GM19240 (cell line): ENCODE data around the gene ADSS2.
"Not testable (repeated sequence)": the region's sequence is repeated elsewhere in the genome, so short reads cannot be mapped to it uniquely, and the experiment has no call there.

Experiments used
- DNase-seq: peaks from one replicate; pipeline ENCODE4 v3.0.0; 2011; ENCODE audit warnings: low spot score; ENCODE audit not compliant: insufficient read length

The ADSS2 gene

DNA sequence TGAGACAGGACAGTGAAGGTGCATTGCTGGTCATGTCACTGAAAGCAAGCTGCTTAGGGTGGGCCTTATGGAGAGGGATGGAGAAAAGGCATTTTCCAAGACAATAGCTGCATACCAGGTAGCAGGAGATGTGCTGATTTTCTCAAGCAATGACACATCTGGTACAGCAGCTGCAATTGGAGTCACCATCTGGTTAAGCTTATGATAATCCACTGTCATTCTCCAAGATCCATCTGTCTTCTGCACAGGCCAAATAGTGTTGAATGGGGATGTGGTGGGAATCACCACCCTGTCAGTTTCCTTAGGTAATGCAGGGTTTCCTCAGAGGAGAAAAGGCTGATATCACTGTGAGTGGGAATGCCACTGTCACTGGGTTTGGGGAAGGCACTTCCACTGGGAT, 54.6 kb downstream of the ADSS2 start:
- no peak for DNase-seq

GRCh38 chr1:244395965-244396364, 55.7 kb downstream of the ADSS2 start:
- no peak for DNase-seq

DNA sequence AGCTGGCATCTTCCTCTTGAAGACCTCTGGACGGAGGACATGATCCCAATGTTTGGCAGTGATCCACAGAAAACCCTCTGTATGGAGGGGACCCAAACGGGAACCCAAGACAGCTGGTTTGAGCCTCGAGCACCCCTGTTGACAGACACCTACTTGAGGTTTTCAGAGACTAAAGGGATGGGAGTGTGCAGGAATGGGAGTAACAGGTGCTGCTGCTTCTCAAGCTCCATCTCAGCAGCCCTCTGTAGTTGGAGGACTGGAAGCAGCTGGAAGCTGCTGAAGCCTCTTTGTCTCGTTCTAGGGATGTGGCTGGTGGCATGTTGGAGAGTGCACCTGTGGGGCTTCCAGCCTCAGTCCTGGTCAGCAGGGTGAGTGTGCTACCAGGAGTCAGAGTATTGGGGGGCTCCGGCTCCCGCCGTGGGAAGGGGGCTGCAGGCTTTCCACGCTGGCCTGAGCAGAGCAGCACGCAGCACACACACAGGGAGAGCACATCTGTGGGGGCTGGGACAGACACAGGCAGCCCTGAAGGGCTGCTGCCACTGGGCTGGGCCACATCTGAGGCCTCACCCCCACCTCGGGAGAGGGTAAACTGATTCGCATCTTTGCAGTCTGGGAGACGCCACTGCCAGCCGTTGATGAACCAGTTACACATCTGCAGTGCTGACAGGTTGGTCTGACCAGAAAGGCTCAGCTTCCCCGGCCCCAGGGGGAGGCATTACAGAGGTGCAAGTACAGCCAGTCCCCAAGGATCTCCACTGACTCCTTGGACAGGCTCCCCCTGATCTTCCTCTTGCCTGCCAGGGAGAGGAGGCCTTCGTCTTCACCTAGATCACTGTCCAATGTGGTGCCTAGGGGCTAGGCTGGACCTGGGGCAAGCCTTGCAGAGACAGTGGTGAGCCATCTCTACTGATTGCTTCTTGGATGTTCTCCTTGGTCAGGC, 56.6 kb downstream of the ADSS2 start:
- no peak for DNase-seq

DNA sequence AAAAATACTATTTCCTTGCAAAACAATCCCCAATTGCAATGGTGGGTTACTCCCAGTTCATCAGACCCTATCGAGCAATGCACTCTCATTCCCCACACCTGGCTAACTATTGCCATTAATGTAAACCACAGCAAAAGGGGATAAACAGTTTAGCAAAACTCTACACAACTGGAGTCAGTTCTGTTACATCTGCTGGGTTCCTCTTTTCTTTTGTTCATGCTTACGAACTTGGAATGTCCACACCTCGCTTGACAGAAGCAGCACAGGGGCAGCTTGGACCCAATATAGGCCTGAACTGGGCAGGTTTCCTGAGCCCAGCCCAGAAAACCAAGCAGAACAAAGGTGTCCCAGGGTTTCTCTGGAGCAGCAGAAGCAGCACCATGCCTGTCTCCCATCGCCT, 57.4 kb downstream of the ADSS2 start:
- DNase-seq, result no peak

DNA sequence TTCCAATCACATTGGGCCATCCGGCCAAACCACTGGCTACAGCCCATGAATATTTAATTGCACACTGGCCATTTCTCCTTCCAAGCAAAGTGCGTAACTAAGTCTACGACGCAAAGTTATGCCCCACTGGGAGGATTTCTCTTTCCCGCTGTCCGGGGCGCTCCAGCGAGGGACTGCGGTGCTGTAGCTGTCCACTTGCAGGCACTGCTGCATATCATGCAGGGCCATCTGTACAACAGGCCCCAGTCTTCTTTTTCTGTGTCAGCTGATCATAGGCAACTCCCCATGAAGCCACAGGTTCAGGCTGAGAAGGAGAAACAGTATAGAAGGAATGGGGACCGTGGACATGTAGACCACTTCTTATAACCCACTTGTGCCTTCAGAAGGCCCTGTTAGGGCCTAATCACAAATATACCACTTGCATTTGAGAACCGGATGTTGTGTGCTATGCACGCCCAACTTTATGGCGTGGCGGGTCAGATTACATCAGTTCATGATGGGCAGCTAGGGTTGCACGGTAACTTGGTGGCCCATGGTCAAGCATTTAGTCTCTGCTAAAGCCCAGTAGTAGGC, 58.0 kb downstream of the ADSS2 start:
- DNase-seq, result no peak

GRCh38 chr1:244391761-244392160, 59.9 kb downstream of the ADSS2 start:
- no peak for DNase-seq

DNA sequence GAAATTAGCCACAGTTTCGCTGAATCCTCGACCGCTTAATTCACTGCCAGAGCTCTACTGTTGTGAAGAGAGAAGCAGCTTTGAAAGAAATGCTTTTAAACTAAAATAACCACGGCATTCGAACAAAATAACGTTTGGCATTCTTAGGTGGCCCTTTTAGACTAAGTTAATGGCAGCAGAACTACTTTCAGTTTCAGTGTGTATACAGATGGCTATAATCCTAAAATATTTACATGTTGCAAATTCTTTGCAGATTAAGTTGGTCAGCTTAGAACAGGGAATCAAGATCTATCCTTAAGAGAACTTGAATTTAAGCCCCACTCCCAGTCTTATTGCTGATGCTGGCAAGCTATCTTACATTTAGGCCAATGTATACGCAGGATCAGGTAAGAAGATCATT, 62.7 kb downstream of the ADSS2 start:
- no peak for DNase-seq

DNA sequence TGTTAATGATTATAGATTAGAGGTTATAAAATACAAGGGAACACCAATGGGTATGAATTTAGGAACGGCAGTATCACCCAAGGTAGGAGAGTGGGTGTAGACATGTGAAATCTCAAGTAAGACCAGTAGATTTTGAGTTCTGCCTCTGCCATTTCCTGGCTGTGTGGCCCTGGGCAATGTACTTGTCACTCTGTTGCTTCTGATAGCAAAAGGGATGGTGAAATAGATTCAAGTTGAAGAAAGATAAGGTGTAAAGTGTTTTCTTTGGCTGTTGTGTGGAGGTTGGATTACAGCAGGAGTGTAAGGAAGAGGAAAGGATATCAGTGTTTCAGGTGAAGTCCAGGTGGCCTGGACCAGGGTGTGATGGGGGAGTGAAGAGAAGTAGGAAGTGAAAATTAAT, 64.3 kb downstream of the ADSS2 start:
- no peak for DNase-seq

DNA sequence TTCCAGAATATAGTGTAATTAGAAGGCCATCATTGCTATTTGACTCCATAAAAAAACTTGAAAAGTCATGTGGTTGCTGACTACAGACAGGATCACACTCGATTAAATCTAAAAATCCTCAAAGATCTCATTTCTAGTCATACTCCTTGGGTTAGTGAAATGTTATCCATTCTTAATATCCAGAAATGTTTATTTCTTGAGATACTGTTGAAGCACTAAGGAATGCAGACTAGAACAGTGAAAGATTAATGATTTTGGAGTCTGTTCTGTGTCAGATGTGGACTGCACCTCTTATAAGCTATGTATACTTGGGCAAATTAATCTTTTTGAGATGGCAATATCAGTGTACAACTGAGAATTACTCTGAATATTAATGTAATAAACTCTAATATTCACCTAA, 65.1 kb downstream of the ADSS2 start:
- no peak for DNase-seq

DNA sequence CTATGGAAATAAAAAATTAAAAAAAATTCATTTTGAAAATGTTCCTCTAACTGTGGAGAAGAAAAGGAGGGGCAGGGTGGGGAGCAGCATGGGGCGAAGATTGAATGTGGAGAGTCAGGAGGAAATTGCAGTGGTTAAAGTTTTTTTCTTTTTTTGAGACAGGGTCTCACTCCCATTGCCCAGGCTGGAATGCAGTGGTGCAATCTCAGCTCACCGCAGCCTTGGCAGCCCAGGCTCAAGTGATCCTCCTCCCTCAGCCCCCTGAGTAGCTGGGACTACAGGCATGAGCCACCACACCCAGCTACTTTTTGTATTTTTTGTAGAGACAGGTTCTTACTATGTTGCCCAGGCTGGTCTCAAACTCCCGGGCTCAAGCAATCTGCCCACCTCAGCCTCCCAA, 67.6 kb downstream of the ADSS2 start:
- no peak for DNase-seq

- no peak for DNase-seq
Measured at GRCh38 chr1:244383278-244383884, 68.3 kb downstream of the ADSS2 start.

DNA sequence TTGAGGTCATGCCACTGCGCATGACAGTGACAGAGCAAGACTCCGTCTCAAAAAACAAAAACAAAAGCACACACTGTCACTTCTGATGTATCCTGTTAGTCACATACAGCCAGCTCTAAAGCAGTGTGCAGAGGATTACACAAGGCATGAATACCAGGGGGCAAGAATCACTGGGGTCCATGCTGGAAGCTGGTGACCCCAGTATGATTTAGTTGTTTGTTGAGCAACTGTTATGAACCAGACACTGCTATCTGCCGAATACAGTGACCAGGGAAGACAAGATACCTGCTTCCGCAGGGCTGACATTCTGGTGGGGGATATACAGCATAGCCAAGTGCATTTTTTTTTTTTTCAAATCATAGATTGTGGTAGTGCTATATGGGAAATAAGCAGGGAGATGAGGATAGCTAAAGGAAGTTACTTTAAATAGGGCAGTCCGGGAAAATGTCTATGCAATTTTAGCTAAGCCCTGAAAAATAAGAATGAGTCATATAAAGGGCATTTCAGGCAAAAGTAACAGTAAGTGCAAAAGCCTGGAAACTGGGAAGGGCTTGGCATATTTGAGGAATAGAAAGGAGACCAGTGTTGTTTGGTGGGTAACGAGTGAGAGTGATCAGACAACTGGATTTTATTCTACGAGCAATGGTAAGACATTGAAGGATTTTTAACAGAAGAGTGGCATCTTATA, 69.7 kb downstream of the ADSS2 start:
- no peak for DNase-seq

DNA sequence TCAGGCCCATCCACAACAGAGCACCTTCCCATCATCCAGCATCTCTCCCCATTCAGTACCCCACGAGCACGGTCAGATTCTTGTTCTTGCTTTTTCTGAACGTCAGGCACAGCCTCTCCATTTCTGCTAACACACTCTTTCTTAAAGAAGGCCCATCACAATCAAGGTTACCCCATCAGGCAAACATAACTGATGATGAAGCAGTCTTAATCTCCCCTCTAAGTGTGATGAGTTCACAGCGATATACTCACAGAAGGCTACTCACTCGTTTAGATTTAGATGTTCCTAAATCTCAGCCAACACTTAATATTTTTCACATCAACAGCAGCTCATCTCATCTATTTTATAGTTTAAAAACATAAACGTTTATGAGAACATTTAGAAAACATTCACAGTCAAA, 75.6 kb downstream of the ADSS2 start:
- DNase-seq, result no peak

DNA sequence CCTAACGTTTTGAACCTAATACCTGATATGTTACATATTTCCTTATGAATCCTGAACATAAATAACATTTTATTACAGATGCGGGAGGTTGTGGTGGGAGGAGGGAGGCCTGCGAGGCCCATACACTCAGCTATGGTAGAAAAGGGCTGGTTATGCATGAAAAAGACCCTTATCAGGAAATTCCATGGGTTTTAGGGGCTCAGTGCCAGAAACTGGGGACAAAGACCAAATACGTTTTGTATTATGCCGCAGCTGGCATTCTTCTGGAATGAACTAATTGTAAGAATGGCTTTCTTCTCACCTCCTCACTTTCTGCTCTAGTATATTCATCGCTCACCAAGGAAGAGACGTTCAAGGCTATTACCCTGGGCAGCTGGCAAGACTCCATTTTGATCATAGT, 76.7 kb downstream of the ADSS2 start:
- no peak for DNase-seq

- DNase-seq, result not testable (repeated sequence)
Measured at GRCh38 chr1:244374484-244374883, 77.2 kb downstream of the ADSS2 start.

DNA sequence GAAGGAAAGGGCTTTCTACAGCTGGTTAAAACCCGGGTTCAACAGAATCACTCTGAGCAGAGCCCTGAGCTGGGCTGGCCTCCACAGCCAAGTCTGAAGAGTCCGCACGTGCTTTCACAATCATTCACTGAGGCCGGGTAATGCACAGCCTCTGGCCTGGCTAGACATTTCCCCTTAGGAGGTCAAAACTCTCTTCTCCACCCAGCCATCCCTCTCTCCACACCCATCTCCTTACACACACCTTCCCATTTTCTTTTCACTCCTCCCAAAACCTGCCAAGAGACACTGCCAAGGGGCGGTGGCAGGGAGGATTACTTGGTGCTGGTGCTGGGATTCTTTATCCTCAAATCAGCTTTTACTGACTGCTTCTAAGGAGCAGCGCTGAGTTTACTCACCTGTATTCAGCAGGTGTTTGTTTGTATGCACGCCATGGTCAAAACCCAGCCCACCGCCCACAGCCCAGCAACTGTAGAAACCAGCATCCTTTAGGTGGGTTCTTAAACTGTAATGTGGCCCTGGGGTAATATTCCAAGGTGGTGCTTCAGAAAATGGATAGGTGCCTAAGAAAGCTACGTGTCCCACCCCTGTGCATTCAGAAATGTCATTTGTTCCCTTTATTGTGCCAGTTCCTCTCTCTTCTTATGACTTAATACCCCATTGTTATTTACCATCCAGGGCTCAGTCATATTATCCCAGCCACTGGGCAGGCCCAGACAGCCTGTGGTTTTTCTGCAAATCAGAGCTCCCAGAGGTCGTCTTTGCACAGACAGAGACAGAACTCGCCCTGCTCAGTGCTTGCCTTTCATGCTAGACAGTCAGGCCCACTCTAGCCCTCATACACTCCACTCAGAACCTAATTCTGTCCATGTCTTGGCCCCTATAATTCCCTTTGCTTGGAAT, 80.2 kb downstream of the ADSS2 start:
- no peak for DNase-seq

DNA sequence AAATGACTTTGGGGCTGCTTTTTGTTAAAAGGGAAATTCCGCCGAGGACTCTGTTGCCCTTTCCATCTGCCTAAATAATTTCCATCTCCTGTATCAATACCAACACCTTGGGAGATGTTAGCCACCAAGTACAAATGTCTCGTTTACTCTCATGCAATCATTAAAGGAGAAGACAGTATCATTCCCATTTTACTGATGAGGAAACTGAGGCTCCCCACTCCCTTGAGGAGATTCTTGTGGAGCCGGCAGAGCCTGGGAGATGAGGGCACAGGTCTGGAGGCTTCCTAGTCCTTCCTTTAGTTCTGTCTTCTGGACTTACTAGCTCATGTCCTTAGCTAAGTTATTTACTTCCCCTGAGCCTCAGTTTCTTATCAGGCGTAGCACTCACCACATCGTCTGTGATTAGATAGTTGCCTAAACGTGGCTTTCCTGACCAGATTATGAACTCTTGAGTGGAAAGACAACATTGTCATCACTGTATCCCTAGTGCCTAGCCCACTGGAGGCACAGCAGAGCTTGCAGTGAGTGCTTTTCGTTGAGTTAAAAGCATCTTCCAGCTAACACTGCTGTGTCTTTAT, 81.6 kb downstream of the ADSS2 start:
- no peak for DNase-seq

DNA sequence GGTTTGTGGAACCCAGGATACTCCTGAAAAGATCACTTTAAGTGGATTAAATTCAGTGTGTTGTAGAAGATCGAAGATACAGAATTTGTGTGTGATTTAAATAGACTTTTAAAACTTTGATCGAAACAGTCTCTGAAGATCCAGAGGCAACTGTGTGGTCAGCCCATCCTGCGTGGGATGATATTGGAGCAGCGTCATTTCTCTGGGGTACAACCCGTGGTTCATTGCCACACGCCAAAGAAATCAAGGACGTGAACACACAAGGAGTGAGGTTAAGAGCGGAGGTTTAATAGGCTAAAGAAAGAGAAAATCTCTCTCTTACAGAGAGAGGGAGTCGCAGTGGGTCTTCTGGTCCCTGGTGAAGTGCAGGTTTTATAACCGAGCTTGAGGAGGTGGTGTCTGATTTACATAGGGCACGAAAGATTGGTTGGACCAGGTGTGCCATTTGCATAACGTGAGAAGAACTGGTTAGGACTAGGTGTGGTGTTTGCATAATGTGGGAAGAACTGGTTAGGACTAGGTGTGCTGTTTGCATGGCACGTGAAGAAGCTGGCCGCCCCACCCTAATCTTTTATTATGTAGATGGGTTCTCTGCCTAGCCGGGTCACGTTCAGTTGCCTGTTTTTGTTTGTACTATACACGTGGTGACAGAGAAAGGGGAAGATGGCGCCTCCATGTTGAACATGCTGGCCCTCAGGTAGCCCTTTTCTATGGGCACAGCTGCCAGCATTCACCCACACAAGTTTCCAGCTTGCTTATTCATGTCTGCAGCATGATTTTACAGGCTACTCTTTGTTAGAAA, 82.3 kb downstream of the ADSS2 start:
- no peak for DNase-seq

GRCh38 chr1:244368279-244368678, 83.4 kb downstream of the ADSS2 start:
- DNase-seq, result no peak
